ENCODE results near the gene SOX1. TPM values are rescaled to one million over a fixed set of nuclear protein-coding genes. Genes with fewer than 3 reads are reported as not detected.

The SOX1 gene
- total RNA-seq, 1 donor = not detected

GRCh38 chr13:112073245-112074138 is 6.5 kb downstream of the SOX1 start:
- no peak for TF ChIP-seq CTCF (IDR thresholded peaks at IDR 0.05; ENCODE audit: extremely low read depth, low read depth, low read length)
- DNase-seq (ENCODE audit: insufficient read length, low spot score, missing footprints) = peak; percentile 77
- Histone ChIP-seq H3K4me2 (ENCODE audit: insufficient read depth, low read length) (no peak overlapping the region), H3K4me3 (ENCODE audit: insufficient read depth, low read length) (no peak overlapping the region), H3K27me3 (ENCODE audit: insufficient read depth, low read length) (peaks cover 54% of the 10 kb centered on the region), H3K9me3 (ENCODE audit: low read depth, low read length) (no peaks in the 10 kb centered on the region), H3K27ac (ENCODE audit: low read depth, low read length) (no peak overlapping the region), H2AFZ (ENCODE audit: low read length) (no peak overlapping the region), H3K36me3 (ENCODE audit: insufficient read depth, low read length) (no peaks in the 10 kb centered on the region), H3K4me1 (ENCODE audit: insufficient read depth, low read length) (no peaks in the 10 kb centered on the region), H4K20me1 (ENCODE audit: insufficient read depth, low read length) (no peaks in the 10 kb centered on the region), H3K79me2 (ENCODE audit: insufficient read depth, low read length) (no peaks in the 10 kb centered on the region)

GRCh38 chr13:112074139-112074865 is 7.4 kb downstream of the SOX1 start:
- peaks cover 48% of the 10 kb centered on the region for H3K27me3 ChIP-seq (ENCODE audit: insufficient read depth, low read length)
- H3K36me3 ChIP-seq (ENCODE audit: insufficient read depth, low read length) = no peaks in the 10 kb centered on the region
- DNase-seq (ENCODE audit: insufficient read length, low spot score, missing footprints) = peak; percentile 54
- H3K79me2 ChIP-seq (ENCODE audit: insufficient read depth, low read length) = no peaks in the 10 kb centered on the region
- TF ChIP-seq CTCF (IDR thresholded peaks at IDR 0.05; ENCODE audit: extremely low read depth, low read depth, low read length) = no peak
- no peak overlapping the region for H3K4me2 ChIP-seq (ENCODE audit: insufficient read depth, low read length)
- H3K4me3 ChIP-seq (ENCODE audit: insufficient read depth, low read length) = no peak overlapping the region
- no peaks in the 10 kb centered on the region for H3K9me3 ChIP-seq (ENCODE audit: low read depth, low read length)
- no peaks in the 10 kb centered on the region for H4K20me1 ChIP-seq (ENCODE audit: insufficient read depth, low read length)
- H2AFZ ChIP-seq (ENCODE audit: low read length) = no peak overlapping the region
- no peaks in the 10 kb centered on the region for H3K4me1 ChIP-seq (ENCODE audit: insufficient read depth, low read length)
- no peak overlapping the region for H3K27ac ChIP-seq (ENCODE audit: low read depth, low read length)

- Histone ChIP-seq H3K79me2 (ENCODE audit: insufficient read depth, low read length) (no peaks in the 10 kb centered on the region), H3K4me2 (ENCODE audit: insufficient read depth, low read length) (no peak overlapping the region), H3K9me3 (ENCODE audit: low read depth, low read length) (no peaks in the 10 kb centered on the region), H3K27ac (ENCODE audit: low read depth, low read length) (no peak overlapping the region), H3K36me3 (ENCODE audit: insufficient read depth, low read length) (no peaks in the 10 kb centered on the region), H3K4me3 (ENCODE audit: insufficient read depth, low read length) (no peak overlapping the region), H2AFZ (ENCODE audit: low read length) (no peak overlapping the region), H3K4me1 (ENCODE audit: insufficient read depth, low read length) (no peaks in the 10 kb centered on the region), H3K27me3 (ENCODE audit: insufficient read depth, low read length) (peaks cover 21% of the 10 kb centered on the region), H4K20me1 (ENCODE audit: insufficient read depth, low read length) (no peaks in the 10 kb centered on the region)
- TF ChIP-seq CTCF (IDR thresholded peaks at IDR 0.05; ENCODE audit: extremely low read depth, low read depth, low read length) = no peak
- DNase-seq (ENCODE audit: insufficient read length, low spot score, missing footprints) = no peak
Measured at GRCh38 chr13:112077729-112078128, 10.8 kb downstream of the SOX1 start.

GRCh38 chr13:112078216-112078615 is 11.3 kb downstream of the SOX1 start:
- Histone ChIP-seq H3K9me3 (ENCODE audit: low read depth, low read length) (no peaks in the 10 kb centered on the region), H3K4me3 (ENCODE audit: insufficient read depth, low read length) (no peak overlapping the region), H4K20me1 (ENCODE audit: insufficient read depth, low read length) (no peaks in the 10 kb centered on the region), H3K79me2 (ENCODE audit: insufficient read depth, low read length) (no peaks in the 10 kb centered on the region), H3K27ac (ENCODE audit: low read depth, low read length) (no peak overlapping the region), H3K4me1 (ENCODE audit: insufficient read depth, low read length) (no peaks in the 10 kb centered on the region), H3K36me3 (ENCODE audit: insufficient read depth, low read length) (no peaks in the 10 kb centered on the region), H3K4me2 (ENCODE audit: insufficient read depth, low read length) (no peak overlapping the region), H3K27me3 (ENCODE audit: insufficient read depth, low read length) (peaks cover 21% of the 10 kb centered on the region), H2AFZ (ENCODE audit: low read length) (no peak overlapping the region)
- no peak for DNase-seq (ENCODE audit: insufficient read length, low spot score, missing footprints)
- TF ChIP-seq CTCF (IDR thresholded peaks at IDR 0.05; ENCODE audit: extremely low read depth, low read depth, low read length) = no peak

All from osteoblast (primary cell).